ENCODE measurements around the gene CDC42SE2.

GRCh38 chr5:131263648-131264450, at the start of gene CDC42SE2:
- TF ChIP-seq POLR2AphosphoS5 (IDR thresholded peaks at IDR 0.05) (peak; percentile 84), EP300 (IDR thresholded peaks at IDR 0.05) (no peak), CTCF (IDR thresholded peaks at IDR 0.05) (peak in 3 of 4 experiments; percentile 4 to 22 (median 10))
